HG02588 (cell line): ENCODE data around the gene MSN.

Source experiments
- ATAC-seq: cut with Tn5 transposase; IDR thresholded peaks from one replicate; pipeline ENCODE4 v1.9.1; 2021; ENCODE audit warnings: mild to moderate bottlenecking, moderate library complexity; ENCODE audit not compliant: unreplicated experiment

Gene MSN

GRCh38 chrX:65783746-65784145 is 116.3 kb downstream of the MSN start:
- no peak for ATAC-seq
